HG03039 (cell line): Measurements from ENCODE around the gene UBALD2.
"Not testable (repeated sequence)": the region's sequence is repeated elsewhere in the genome, so short reads cannot be mapped to it uniquely, and the experiment has no call there.

Source experiments
- ATAC-seq: cut with Tn5 transposase; IDR thresholded peaks from one replicate; pipeline ENCODE4 v1.9.1; 2021; ENCODE audit warnings: mild to moderate bottlenecking, moderate library complexity; ENCODE audit not compliant: unreplicated experiment

The UBALD2 gene

GRCh38 chr17:76265624-76266243 is 586 bp downstream of the UBALD2 start:
- no peak for ATAC-seq

DNA sequence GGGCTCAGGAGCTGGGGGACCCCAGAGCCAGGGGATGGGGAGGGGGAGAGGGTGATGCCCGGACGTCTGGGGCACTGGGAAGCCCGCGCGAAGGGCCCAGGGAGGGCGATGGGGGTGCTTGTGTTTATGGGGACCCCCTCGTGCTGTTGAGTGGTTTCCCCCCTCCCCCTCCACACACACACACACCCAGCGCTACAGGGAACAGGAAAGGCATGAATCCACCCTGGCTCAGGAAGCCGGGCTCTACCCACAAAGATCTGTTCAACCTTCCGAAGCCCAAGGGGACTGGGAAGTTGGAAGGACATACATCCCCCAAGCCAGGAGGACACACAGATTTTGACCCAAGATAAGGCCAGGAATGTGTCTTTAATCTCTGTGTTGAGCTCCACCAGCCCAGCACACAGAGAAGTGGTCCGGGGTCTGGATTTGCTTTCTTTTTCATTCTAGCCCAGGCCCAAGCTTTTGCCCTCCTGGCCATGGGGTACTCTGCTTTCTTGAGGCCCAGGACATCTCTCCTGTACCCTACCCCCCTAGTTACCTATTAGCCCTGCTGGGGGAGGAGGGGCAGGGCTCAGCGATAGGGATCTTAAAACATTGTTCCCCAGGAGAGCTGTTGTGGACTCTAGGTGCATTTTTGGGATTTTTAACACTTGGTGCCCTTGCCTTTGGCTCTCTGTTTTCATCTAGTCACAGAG is 1.2 kb downstream of the UBALD2 start:
- ATAC-seq = no peak

DNA sequence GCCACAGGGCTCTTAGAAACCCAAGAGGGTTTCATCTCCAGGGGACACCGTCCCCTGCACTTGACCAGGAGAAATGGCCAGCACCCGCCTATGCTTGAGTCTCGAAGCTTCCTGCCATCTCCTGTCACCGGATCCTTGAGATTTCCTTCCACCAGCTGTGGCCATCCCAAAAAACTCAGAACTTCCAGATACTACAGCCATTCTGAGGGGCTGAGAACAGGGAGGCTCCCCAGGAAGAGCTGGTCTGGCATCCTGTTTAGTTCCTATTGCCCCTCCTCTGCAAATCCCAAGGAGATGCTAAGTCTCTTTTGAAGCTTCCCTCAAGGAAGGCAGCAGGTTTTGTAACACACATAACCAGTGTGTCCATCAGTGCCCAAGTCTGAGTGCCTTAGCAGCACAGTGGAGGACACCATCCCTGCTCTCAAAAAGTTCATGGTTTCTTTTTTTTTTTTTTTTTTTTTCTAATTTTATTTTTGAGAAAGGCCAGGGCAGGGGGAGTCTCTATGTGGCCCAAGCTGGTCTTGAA is 2.0 kb downstream of the UBALD2 start:
- ATAC-seq = no peak

GRCh38 chr17:76267581-76268001 is 2.4 kb downstream of the UBALD2 start:
- ATAC-seq = not testable (repeated sequence)

- ATAC-seq = no peak
Observed at GRCh38 chr17:76268015-76268749, 3.0 kb downstream of the UBALD2 start.

DNA sequence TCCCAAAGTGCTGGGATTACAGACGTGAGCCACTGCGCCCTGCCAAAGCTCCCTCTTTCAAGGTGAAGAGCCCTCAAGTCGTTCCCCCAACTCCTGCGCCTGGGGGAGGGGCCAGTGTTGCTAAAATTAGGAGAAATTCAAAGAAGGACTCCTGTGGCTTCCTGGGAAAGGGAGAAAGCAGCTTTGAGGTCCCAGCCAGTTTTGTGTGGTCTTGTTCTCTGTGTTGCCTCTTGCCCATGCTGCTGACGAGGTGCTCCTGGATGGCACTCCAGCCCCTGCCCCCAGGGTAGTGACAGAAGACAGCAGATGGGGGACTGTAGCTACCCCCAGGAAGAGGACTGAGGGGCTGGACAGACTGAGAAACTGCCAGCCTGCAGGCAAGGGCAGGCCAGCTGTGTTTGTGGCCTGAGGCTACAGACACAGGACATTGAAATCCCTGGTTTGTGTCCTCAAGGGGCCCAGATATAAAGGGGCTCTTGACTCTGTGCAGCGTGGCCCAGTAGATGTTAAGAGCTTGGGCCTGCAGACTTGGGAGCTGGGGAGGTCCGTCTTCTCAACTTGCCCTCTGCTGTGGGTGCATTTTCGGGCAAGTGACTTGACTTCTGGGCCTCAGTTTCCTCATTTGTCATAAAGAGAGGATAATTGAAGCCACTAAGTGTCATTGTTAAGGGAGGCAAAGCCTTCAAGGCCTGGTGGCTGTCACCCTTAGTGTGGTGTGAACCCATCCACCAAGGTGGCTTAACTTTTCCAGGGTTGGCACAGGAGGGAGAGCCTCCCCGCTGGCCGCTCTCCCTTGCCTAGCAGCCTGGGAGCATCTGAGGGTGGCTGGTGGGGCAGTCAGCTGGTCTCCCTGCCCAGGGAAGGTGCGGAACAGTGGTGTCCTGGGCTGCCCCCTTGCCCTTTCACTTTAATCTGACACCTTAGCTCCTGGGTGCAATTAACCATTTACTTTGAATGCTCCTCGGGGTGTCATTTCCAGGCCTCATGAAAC is 4.1 kb downstream of the UBALD2 start:
- no peak for ATAC-seq

DNA sequence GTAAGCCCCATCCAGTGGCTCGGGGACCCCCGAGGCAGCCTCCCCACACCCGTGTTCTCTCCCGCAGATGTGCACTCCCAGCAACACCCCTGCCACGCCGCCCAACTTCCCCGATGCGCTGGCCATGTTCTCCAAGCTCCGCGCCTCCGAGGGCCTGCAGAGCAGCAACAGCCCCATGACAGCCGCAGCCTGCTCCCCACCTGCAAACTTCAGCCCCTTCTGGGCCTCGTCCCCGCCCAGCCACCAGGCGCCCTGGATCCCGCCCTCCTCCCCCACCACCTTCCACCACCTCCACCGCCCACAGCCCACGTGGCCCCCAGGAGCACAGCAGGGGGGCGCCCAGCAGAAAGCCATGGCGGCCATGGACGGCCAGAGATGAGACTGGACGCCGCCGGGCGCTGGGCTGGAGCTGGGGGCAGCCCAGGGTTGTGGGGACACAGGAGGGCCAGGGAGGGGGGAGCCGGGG is 5.0 kb downstream of the UBALD2 start:
- no peak for ATAC-seq

DNA sequence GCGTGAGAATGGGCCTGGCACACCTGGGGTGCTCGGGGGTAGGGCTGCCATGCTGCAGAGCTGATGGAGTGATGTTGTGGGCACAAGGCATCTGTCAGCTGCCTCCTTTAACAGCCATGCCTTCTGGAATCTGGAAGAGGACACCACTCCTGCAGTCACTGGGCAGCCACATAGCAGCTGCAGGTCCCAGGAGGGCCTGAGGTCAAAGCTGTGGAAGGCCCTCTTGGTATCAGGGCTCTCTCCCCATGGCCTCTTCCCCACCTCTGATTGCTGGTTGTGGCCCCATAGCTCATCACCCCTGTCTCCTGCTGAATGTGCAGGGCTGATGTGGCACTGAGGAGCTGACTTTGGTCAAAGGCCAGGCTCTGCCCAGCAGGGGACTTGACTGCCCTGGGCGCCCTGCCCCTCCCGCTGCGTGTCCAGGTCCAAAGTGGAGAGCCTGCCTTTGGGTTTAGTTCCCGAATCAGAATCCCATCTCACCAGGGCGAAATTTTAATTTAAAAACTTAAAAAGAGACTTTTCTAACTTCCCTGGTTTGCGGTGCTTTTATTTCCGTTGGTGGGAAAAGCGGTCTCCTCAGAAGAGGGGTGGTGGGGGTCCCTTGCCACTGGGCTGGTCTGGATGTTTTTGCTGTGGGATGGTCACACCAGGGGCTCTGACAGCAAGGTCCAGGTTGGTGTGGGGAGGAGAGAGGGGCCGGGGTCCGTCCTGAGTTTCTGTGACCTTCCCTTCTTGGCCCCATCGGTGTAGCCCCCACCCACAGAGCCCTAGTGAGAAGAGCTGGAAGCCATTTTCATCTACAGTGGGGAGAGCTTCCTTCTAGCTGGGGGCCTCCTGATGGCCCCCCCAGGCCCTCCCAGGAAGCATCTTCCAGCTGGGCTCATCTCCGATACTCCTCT is 5.9 kb downstream of the UBALD2 start:
- ATAC-seq = no peak

GRCh38 chr17:76271669-76272540 is 6.8 kb downstream of the UBALD2 start:
- ATAC-seq = peak; percentile 35

GRCh38 chr17:76272541-76273444 is 7.6 kb downstream of the UBALD2 start:
- peak; percentile 20 for ATAC-seq

GRCh38 chr17:76273445-76274111 is 8.4 kb downstream of the UBALD2 start:
- no peak for ATAC-seq

DNA sequence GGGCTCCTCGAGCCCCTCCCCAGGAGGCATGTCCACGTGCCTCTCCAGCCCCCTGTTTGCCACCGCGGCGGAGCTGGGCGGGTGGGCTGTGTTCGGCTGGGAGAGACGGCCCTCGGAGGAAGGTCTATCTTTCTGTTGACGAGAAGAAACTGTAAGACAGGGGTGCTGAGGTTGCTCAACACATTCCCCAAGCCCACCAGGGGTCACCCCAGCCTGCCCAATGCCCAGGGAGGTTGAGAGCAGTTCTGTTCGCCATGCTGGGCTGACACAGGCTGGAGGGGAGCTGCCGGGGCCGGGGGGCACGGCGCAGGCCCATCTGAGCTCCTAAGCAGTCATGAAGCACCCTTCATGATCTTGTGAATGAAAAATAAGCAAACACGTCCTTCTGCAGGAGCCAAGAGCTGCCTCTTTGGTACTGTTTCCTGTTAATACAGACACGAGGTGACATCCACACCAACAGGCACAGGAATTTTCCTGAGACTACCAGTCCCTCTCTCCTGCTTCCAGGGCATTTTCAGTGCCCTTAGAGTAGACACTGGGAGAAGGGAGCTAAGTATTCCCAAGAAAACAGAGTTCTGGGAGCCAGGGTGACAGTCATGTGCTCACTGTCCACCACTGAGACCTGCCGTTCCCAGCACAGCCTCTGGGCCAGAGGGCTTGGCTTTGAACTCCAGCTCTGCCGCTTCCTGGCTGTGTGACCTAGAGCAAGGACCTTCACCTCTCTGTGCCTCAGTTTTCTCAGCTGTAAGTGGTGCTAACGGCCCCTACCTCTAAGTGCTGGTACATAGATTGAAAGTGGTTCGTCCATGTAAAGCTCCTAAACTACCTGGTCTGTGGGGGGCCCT is 9.2 kb downstream of the UBALD2 start:
- no peak for ATAC-seq

GRCh38 chr17:76275382-76276068 is 10.4 kb downstream of the UBALD2 start:
- no peak for ATAC-seq

DNA sequence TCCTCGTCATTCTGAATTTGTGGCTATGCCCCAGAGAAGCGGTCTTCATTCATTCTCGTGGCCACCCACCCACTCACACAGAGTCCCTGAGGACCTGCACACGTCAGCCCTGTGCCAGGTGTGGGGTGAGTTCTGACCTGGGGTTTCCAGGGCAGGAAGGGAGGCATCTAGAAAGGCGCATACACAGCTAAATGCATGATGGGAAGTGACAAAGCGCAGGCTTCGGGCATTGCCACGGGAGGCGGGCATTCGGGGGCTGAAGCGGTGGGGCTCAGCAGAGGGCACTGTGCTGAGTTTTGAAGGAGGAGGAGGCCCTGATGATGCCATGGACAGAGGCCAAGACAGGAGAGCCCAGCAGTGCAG is 10.9 kb downstream of the UBALD2 start:
- ATAC-seq = no peak

- no peak for ATAC-seq
Observed at GRCh38 chr17:76276461-76277299, 11.5 kb downstream of the UBALD2 start.
